Measurements from ENCODE around the gene TWIST1. TPM values are rescaled to one million over a fixed set of nuclear protein-coding genes. Genes with fewer than 3 reads are reported as not detected.

TWIST1 gene
- polyA plus RNA-seq, 1 donor from 2014 or later = not detected

DNA sequence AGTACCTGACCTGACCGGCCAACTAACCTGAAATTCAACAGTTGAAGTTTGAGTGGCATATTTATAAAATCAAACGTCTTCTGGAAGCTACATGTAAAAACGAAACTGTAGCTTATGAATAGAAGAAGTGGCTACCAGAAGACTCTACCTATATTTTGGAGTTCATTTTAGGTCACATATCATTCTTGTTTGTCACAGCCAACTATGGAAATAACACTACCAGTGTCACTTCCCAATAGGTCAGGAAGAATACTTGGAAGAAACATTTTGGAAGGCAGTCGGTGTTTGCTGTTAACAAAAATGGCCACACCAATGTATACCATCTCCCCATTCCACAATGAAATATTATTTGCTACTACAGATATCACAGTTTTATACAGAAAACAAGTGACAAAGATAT lies 12.6 kb downstream of the TWIST1 start:
- H3K9ac ChIP-seq (ENCODE audit: low read length) = no peak overlapping the region
- TF ChIP-seq EP300 (conservative IDR thresholded peaks at IDR 0.05; ENCODE audit: poor library complexity, severe bottlenecking) (no peak), MXI1 (conservative IDR thresholded peaks at IDR 0.05; ENCODE audit: poor library complexity, severe bottlenecking) (no peak), REST (IDR thresholded peaks at IDR 0.05; ENCODE audit: borderline replicate concordance) (no peak), POLR2AphosphoS5 (IDR thresholded peaks at IDR 0.05) (no peak), EZH2 (IDR thresholded peaks at IDR 0.05; ENCODE audit: borderline replicate concordance, insufficient read depth, low read length, poor library complexity, severe bottlenecking) (no peak), CTCF (IDR thresholded peaks at IDR 0.05; ENCODE audit: poor library complexity, severe bottlenecking) (no peak), TAF1 (IDR thresholded peaks at IDR 0.05; ENCODE audit: low read depth) (no peak), SMC3 (conservative IDR thresholded peaks at IDR 0.05; ENCODE audit: poor library complexity) (no peak), RAD21 (conservative IDR thresholded peaks at IDR 0.05) (no peak)
- H3K27me3 ChIP-seq (ENCODE audit: insufficient read depth, low read depth, low read length) = peaks cover 75% of the 10 kb centered on the region
- H3F3A ChIP-seq (ENCODE audit: insufficient read depth, low read length, poor library complexity, severe bottlenecking) = no peaks in the 10 kb centered on the region
- H3K36me3 ChIP-seq (ENCODE audit: insufficient read depth, low read length) = no peaks in the 10 kb centered on the region
- no peak overlapping the region for H3K27ac ChIP-seq (ENCODE audit: low read length)
- no peaks in the 10 kb centered on the region for H4K20me1 ChIP-seq (ENCODE audit: insufficient read depth)
- no peaks in the 10 kb centered on the region for H3K9me3 ChIP-seq (ENCODE audit: low read length)
- no peaks in the 10 kb centered on the region for H3K79me2 ChIP-seq (replicated peaks; ENCODE audit: insufficient read depth, low read length)
- no peaks in the 10 kb centered on the region for H3K9me2 ChIP-seq (ENCODE audit: insufficient read depth, low read length)
- no peak overlapping the region for H3K4me3 ChIP-seq (ENCODE audit: low read length)
- no peak overlapping the region for H2AFZ ChIP-seq (ENCODE audit: low read depth, low read length)
- H3K4me2 ChIP-seq (ENCODE audit: low read length) = no peak overlapping the region

DNA sequence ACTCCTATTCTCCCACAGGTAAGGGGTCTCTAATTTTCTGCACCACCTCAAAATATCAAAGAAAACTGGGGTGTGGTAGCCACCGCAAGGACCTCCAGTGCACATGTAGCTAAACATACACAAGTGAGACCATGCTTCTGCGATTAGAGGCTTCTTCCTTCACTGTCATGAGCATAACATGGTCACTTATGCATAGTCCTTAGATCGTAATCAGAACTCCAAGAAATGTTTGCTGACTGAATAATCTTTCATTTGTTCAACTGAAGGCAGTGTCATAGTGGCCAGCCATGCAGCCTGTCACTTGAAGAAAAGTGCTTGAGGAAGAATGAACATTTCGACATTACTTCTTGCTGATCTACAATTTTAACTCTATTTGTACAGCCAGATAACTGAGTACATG lies 14.6 kb downstream of the TWIST1 start:
- Histone ChIP-seq H3K4me3 (ENCODE audit: low read length) (no peak overlapping the region), H3K9me3 (ENCODE audit: low read length) (no peaks in the 10 kb centered on the region), H3K9me2 (ENCODE audit: insufficient read depth, low read length) (no peaks in the 10 kb centered on the region), H3K9ac (ENCODE audit: low read length) (no peak overlapping the region), H3K27me3 (ENCODE audit: insufficient read depth, low read depth, low read length) (peaks cover 58% of the 10 kb centered on the region), H3F3A (ENCODE audit: insufficient read depth, low read length, poor library complexity, severe bottlenecking) (no peaks in the 10 kb centered on the region), H3K4me2 (ENCODE audit: low read length) (no peak overlapping the region), H3K27ac (ENCODE audit: low read length) (no peak overlapping the region), H2AFZ (ENCODE audit: low read depth, low read length) (no peak overlapping the region), H3K36me3 (ENCODE audit: insufficient read depth, low read length) (no peaks in the 10 kb centered on the region), H4K20me1 (ENCODE audit: insufficient read depth) (no peaks in the 10 kb centered on the region), H3K79me2 (replicated peaks; ENCODE audit: insufficient read depth, low read length) (no peaks in the 10 kb centered on the region)
- TF ChIP-seq MXI1 (conservative IDR thresholded peaks at IDR 0.05; ENCODE audit: poor library complexity, severe bottlenecking) (no peak), RAD21 (conservative IDR thresholded peaks at IDR 0.05) (no peak), POLR2AphosphoS5 (IDR thresholded peaks at IDR 0.05) (no peak), EZH2 (IDR thresholded peaks at IDR 0.05; ENCODE audit: borderline replicate concordance, insufficient read depth, low read length, poor library complexity, severe bottlenecking) (no peak), EP300 (conservative IDR thresholded peaks at IDR 0.05; ENCODE audit: poor library complexity, severe bottlenecking) (no peak), CTCF (IDR thresholded peaks at IDR 0.05; ENCODE audit: poor library complexity, severe bottlenecking) (no peak), TAF1 (IDR thresholded peaks at IDR 0.05; ENCODE audit: low read depth) (no peak), SMC3 (conservative IDR thresholded peaks at IDR 0.05; ENCODE audit: poor library complexity) (no peak), REST (IDR thresholded peaks at IDR 0.05; ENCODE audit: borderline replicate concordance) (no peak)

All from neural cell (in vitro differentiated cells).